GM19452 (cell line): ENCODE results near the gene IRAK2.
"Not testable (repeated sequence)": the region's sequence is repeated elsewhere in the genome, so short reads cannot be mapped to it uniquely, and the experiment has no call there.

ENCODE experiments used
- ATAC-seq: cut with Tn5 transposase; IDR thresholded peaks from one replicate; pipeline ENCODE4 v1.9.1; 2021; ENCODE audit not compliant: unreplicated experiment

Gene IRAK2

GRCh38 chr3:10160346-10160745, 4.4 kb upstream of the IRAK2 start:
- ATAC-seq: no peak

DNA sequence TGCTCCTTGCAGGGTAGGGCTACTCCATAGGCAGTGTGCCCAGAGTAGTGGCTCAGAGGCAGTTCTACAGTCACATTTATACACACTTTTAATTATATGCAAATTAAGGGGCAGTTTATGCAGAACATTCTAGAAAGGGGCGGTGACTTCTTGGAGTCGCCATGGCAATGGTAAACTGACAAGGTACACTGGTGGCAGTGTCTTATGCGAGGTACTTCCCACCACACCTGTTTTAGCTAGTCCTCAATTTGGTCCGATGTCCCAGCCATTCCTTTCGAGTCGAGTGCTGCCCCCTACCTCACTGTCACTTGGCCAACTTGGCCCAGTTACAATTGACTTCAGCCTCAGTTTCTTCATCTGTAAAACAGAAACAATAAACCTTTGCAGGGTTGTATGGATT, 3.8 kb upstream of the IRAK2 start:
- no peak for ATAC-seq

DNA sequence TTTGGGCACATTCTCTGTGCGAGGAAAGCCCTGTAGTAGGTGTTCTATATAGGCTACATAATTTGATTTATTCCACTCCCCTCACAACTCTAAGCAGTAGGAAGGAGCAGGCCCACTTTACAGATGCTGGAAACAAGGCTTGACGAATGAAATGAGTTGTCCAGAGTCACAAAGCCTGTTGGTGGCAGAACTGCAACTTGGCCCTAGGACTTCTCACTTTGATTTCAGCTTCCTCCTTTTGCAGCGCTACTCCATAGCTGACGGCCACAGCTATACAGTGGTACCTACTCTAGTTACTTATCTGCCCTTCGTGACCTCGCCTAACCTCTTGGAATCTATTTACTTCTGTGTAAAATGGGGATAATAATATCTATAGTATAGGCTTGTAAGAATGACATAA, 2.5 kb upstream of the IRAK2 start:
- ATAC-seq: no peak

DNA sequence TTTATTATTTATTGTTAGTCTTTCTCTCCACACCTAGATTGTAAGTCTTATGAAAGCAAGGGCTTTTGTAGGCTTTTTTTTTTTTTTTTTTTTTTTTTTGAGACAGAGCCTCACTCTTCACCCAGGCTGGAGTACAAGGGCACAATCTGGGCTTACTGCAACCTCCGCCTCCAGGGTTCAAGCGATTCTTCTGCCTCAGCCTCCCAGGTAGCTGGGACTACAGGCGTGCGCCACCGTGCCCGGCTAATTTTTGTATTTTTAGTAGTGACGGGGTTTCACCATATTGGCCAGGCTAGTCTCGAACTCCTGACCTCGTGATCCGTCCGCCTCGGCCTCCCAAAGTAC, 546 bp upstream of the IRAK2 start:
- ATAC-seq: not testable (repeated sequence)

GRCh38 chr3:10166213-10166604, 1.5 kb downstream of the IRAK2 start:
- no peak for ATAC-seq

- no peak for ATAC-seq
Observed at GRCh38 chr3:10169000-10169496, 4.3 kb downstream of the IRAK2 start.

DNA sequence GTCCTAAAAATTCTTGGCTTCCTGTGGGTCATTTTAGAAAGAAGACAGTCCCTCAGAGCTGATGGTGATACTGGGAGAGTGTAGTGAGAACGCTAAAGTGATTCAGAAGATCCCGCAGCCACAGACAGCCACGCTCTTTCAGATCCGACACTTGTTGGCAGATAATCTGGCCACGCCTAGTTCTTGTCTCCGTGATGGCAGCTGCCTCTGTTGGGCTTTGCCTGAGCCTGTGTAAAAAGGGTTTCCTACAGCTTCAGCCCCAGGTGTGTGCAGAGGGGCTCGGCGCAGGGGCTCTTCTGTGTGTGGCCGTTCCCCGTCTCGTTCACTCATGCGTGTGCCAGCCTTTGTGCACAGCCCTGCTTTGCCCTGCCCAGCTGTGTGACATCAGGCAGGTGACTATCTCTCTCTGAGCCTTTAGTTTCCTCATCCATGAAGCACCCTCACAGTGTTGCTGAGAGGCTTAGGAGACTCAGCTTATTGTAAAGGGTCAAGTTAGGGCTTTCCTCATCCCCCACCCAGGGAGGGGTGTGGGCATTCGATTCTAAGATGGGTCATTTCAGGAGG, 6.3 kb downstream of the IRAK2 start:
- no peak for ATAC-seq

GRCh38 chr3:10173095-10173925, 8.6 kb downstream of the IRAK2 start:
- no peak for ATAC-seq

- ATAC-seq: no peak
Observed at GRCh38 chr3:10173926-10174435, 9.3 kb downstream of the IRAK2 start.

DNA sequence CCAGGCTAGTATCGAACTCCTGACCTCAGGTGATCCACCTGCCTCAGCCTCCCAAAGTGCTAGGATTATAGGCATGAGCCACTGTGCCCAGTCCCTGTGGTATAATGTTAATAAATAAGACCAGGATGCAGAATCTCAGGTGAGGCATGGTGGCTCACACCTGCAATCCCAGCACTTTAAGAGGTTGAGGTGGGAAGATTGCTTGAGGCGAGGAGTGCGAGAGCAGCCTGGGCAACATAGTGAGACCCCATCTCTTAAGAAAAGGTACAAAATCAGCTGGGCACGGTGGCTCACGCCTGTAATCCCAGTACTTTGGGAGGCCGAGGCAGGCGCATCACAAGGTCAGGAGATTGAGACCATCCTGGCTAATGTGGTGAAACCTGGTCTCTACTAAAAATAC, 10.6 kb downstream of the IRAK2 start:
- ATAC-seq: not testable (repeated sequence)

DNA sequence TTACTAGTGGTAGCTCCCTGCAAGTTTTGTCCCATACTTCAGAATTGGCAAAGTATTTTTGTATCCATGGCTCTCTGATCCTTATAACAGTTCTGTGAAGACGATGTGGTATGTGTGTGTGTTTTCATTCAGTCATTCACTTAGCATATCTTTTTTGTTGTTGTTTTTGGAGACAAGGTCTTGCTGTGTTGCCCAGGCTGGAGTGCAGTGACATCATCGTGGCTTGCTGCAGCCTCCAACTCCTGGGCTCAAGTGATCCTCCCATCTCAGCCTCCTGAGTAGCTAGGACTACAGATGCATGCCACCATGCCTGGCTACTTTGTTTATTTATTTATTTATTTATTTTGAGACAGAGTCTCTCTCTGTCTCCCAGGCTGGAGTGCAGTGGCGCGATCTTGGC, 11.4 kb downstream of the IRAK2 start:
- not testable (repeated sequence) for ATAC-seq

DNA sequence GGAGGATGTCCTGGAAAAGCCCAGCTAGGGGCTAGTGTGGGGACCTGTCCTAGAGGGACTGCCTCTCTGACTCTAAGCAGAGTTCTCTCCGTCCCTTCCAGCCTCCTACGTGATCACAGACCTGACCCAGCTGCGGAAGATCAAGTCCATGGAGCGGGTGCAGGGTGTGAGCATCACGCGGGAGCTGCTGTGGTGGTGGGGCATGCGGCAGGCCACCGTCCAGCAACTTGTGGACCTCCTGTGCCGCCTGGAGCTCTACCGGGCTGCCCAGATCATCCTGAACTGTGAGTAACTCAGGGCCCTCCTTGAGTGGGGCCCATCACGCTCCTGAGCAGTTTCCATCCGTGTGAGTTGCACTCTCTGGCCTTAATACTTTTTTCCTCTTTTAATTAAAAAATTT, 13.0 kb downstream of the IRAK2 start:
- no peak for ATAC-seq

DNA sequence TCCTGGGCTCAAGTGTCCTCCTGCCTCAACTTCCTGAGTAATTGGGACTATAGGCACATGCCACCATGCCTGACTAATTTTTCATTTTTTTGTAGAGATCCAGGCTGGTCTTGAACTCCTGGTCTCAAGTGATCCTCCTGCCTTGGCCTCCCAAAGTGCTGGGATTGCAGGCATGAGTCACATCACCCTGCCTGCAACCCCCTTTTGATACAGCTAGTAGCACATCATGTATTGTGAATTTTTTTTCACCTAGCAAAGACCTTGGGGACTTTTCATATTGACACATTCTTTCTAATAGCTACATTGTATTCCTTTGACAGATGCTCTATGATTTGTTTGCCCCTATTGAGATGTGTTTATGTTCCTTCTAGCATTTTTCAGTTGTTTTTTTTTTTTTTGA, 14.2 kb downstream of the IRAK2 start:
- no peak for ATAC-seq

GRCh38 chr3:10180289-10180688, 15.6 kb downstream of the IRAK2 start:
- no peak for ATAC-seq

- no peak for ATAC-seq
Observed at GRCh38 chr3:10180738-10181295, 16.1 kb downstream of the IRAK2 start.

DNA sequence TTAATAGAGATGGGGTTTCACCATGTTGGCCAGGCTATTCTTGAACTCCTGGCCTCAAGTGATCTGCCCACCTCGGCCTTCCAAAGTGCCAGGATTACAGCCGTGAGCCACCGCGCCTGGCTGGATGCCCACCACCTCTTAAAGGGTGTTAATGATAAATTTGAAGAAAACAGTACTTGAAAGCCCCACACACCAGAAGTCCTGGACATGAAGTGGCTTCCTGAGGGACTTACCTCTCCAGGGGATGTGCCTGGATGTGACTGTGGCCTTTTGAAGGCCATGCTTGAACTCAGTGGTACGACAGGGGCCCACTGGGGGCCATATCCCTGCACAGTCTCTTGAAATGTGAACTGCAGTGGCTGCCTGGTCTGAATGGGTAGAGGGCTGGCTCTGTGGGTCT, 18.2 kb downstream of the IRAK2 start:
- ATAC-seq: no peak

DNA sequence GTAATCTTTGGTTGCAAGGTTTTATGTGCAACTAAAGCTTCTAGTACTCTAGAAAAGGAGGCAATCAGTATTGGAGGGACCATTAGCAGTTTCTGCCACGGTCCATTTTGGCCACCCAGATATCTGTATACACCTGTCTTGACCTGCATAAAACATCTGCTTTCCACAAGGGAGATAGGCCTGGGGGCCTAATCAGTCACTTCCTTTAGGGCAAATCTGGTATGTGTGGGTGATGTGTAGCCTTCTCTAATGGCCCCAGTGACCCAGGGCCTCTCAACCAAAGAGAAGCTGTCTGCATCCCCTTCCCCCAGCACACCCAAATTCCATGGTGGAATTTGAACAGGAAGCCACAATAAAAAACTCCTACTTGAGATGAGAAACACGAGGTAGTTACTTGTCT, 19.5 kb downstream of the IRAK2 start:
- no peak for ATAC-seq

GRCh38 chr3:10185804-10186762, 21.4 kb downstream of the IRAK2 start:
- no peak for ATAC-seq

DNA sequence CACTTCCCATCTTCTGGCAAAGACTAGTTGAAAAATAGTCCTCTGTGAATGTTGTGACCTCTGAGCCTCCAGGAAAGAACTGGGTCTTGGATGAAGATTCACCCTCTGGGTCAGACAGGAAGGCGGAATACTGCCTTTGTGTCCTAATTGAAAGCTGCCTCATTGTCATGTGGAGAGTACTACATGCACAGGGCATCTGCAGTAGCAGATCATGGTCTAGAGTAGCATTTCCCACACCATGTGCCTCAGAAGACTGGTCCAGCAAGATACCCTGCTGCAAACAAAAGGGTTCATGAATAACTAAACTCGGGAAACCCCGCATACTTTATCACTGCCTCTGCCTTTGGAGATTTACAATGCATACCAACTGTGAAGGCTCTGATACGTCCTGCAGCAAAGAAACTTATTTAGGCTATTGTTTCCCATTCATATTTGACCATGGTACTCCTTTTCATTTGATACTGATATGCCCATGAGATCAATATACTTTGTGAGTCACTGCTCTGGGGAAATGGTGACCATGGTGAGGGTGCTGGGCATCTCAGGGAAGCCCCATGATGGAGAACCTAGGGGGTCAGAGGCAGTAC, 22.7 kb downstream of the IRAK2 start:
- no peak for ATAC-seq

DNA sequence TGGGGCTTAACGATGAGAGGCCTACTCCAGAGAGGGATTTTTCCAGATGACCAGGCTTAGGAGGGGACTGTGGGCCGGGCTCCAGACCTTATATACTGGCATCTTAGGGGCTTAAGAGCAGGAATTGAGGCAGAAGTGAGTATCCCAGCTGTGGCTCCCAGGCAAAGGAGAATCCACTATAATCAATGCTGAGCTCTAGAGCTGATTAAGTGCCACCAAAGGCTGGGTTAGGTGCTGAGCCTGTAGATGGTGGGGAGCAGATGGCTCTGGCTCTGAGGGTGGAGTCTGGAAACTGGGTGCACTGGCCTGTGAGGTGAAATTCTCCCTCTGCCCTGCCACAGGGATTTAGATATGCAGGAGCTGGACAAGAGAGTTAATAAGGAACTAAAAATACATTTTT, 23.2 kb downstream of the IRAK2 start:
- no peak for ATAC-seq
